ENCODE results near the gene ARFRP1.

ARFRP1 gene

GRCh38 chr20:63744574-63745423, 37.0 kb upstream of the ARFRP1 start:
- no peaks in the 10 kb centered on the region for H3K27me3 ChIP-seq (ENCODE audit: insufficient read depth, poor library complexity, severe bottlenecking)
- H3K4me3 ChIP-seq (replicated peaks; ENCODE audit: insufficient read depth, low read length), result no peak overlapping the region
- no peak overlapping the region for H3K27ac ChIP-seq (replicated peaks)
- no peak for TF ChIP-seq SPI1 (IDR thresholded peaks at IDR 0.05; ENCODE audit: borderline replicate concordance, low read depth)
- no peak for TF ChIP-seq REST (IDR thresholded peaks at IDR 0.05; ENCODE audit: insufficient replicate concordance, low read depth)
- TF ChIP-seq GABPA (IDR thresholded peaks at IDR 0.05; ENCODE audit: low read depth), result no peak
- no peak for TF ChIP-seq POLR2AphosphoS5 (IDR thresholded peaks at IDR 0.05; ENCODE audit: low read depth)
- TF ChIP-seq CTCF (IDR thresholded peaks at IDR 0.05; ENCODE audit: insufficient read depth, low read length), result no peak
- DNase-seq (ENCODE audit: low read depth in 1 of 2, low spot score in 1 of 2), result no peak

- H3K27me3 ChIP-seq (ENCODE audit: insufficient read depth, poor library complexity, severe bottlenecking), result no peaks in the 10 kb centered on the region
- no peak for DNase-seq (ENCODE audit: low read depth in 1 of 2, low spot score in 1 of 2)
- no peak overlapping the region for H3K27ac ChIP-seq (replicated peaks)
- no peak overlapping the region for H3K4me3 ChIP-seq (replicated peaks; ENCODE audit: insufficient read depth, low read length)
- TF ChIP-seq POLR2AphosphoS5 (IDR thresholded peaks at IDR 0.05; ENCODE audit: low read depth), result no peak
Measured at GRCh38 chr20:63744158-63744557, 36.4 kb upstream of the ARFRP1 start.

- Histone ChIP-seq H3K27me3 (ENCODE audit: insufficient read depth, poor library complexity, severe bottlenecking) (no peaks in the 10 kb centered on the region), H3K27ac (replicated peaks) (no peak overlapping the region), H3K4me3 (replicated peaks; ENCODE audit: insufficient read depth, low read length) (no peak overlapping the region)
- DNase-seq (ENCODE audit: low read depth in 1 of 2, low spot score in 1 of 2), result no peak
- no peak for TF ChIP-seq SPI1 (IDR thresholded peaks at IDR 0.05; ENCODE audit: borderline replicate concordance, low read depth)
- no peak for TF ChIP-seq REST (IDR thresholded peaks at IDR 0.05; ENCODE audit: insufficient replicate concordance, low read depth)
- TF ChIP-seq POLR2AphosphoS5 (IDR thresholded peaks at IDR 0.05; ENCODE audit: low read depth), result no peak
- TF ChIP-seq GABPA (IDR thresholded peaks at IDR 0.05; ENCODE audit: low read depth), result no peak
- no peak for TF ChIP-seq CTCF (IDR thresholded peaks at IDR 0.05; ENCODE audit: insufficient read depth, low read length)
Measured at GRCh38 chr20:63743210-63743970, 35.6 kb upstream of the ARFRP1 start.

- H3K27ac ChIP-seq (replicated peaks), result no peak overlapping the region; the same call in 1 of the 2 replicates
- TF ChIP-seq REST (IDR thresholded peaks at IDR 0.05; ENCODE audit: insufficient replicate concordance, low read depth), result no peak
- no peak for TF ChIP-seq POLR2AphosphoS5 (IDR thresholded peaks at IDR 0.05; ENCODE audit: low read depth)
- TF ChIP-seq GABPA (IDR thresholded peaks at IDR 0.05; ENCODE audit: low read depth), result no peak
- no peak for TF ChIP-seq CTCF (IDR thresholded peaks at IDR 0.05; ENCODE audit: insufficient read depth, low read length)
- TF ChIP-seq SPI1 (IDR thresholded peaks at IDR 0.05; ENCODE audit: borderline replicate concordance, low read depth), result no peak
Measured at GRCh38 chr20:63742381-63743024, 34.7 kb upstream of the ARFRP1 start.

More at GRCh38 chr20:63742381-63743024, 34.7 kb upstream of the ARFRP1 start:
- no peak for DNase-seq (ENCODE audit: low read depth in 1 of 2, low spot score in 1 of 2)
- H3K27me3 ChIP-seq (ENCODE audit: insufficient read depth, poor library complexity, severe bottlenecking), result no peaks in the 10 kb centered on the region
- no peak overlapping the region for H3K4me3 ChIP-seq (replicated peaks; ENCODE audit: insufficient read depth, low read length)

Data from HL-60 (cell line).